Measurements from ENCODE around the gene GSE1.

DNA sequence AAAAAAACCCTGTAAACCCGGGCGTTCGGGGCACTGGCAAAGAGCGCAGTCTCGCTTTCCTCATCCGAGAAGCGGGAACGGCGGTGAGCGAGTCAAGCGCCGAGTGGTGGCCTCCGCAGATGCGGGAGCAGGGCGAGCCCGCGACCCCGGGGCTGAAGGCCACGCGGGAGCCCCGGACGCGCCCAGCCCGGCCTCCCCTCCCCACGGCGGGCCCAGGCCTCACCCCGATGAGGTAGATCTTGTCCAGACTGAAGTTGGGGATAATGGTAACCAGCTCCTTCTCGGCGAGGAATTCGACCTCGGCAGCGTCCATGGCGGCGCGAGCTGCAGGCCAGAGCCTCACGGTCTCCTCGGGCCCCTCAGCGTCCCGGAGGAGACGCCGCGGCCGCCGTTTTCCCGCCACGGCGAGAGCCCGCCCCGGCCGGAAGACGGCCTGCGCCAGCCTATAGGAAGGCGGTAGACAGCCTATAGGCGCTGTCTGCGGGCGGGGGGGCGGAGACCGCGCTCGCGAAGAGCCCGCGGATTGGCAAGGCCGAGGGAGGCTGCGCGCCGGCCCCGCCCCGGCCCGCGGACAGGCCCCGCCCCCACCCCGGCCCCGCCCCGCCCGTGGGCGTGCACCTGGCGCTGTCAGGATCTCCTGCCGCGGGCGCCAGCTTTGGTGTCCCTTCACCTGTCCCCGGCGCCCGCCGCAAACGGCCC lies 75.6 kb downstream of the GSE1 start, which contains the start of gene GINS2:
- TF ChIP-seq CTCF (IDR thresholded peaks at IDR 0.05; ENCODE audit: poor library complexity) (no peak), EZH2phosphoT487 (IDR thresholded peaks at IDR 0.05; ENCODE audit: low read depth, severe bottlenecking, unreplicated experiment) (no peak), EZH2 (IDR thresholded peaks at IDR 0.05; ENCODE audit: borderline replicate concordance) (no peak)
